NCI-H526 (cell line): ENCODE results near the gene OTX1.

Experiments
- DNase-seq, 2 experiments: peaks; one replicate each; lab custom pipeline; 2025; lab: John Stamatoyannopoulos, UW

OTX1 gene

DNA sequence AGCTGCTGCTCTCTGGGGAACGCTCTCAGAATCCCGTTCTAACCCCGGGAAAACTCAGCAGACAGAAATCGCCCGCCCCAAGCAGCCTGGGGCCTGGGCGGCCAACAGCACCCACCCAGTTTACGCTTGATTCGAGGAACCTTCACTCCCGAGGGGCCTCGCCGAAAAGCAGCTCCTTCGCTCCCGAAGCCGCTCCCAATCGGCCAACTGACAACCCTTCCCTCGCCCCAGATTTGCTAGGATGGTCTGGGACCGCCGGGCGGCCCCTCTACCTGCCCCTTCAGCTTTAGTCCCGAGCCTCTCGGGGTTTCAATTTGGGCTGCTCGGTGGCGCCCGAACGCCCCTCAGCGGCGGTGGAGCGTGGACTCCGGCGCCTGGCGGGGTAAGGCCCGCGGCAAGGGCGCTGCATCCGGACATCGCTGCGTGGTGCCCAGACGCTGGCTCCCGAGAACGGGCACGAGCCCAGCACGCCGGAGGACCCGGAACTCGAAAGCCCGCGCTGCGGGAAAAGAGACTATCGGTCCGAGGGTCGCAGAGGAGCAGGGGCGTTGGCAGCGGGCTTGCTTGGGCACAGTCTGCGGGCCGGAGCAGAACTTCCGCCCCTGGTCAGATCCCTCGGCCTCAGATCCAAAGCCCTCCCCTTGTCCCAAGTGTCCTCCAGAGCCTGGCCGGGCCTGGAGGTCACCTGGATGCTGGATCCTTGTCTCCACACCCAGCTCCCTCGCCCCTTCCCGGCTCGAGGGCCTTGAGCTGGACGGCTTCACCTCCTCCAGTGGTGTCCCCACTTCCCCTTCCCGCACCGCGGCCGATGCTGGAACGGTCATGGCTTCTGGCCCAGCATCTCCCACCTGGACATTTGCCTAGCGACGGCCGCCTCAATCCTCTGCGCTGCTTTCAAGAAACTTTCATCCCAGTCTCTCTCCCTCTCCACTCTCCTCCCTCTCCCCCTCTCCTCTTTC is 3.0 kb upstream of the OTX1 start:
- DNase-seq = peak; percentile 5 to 61

DNA sequence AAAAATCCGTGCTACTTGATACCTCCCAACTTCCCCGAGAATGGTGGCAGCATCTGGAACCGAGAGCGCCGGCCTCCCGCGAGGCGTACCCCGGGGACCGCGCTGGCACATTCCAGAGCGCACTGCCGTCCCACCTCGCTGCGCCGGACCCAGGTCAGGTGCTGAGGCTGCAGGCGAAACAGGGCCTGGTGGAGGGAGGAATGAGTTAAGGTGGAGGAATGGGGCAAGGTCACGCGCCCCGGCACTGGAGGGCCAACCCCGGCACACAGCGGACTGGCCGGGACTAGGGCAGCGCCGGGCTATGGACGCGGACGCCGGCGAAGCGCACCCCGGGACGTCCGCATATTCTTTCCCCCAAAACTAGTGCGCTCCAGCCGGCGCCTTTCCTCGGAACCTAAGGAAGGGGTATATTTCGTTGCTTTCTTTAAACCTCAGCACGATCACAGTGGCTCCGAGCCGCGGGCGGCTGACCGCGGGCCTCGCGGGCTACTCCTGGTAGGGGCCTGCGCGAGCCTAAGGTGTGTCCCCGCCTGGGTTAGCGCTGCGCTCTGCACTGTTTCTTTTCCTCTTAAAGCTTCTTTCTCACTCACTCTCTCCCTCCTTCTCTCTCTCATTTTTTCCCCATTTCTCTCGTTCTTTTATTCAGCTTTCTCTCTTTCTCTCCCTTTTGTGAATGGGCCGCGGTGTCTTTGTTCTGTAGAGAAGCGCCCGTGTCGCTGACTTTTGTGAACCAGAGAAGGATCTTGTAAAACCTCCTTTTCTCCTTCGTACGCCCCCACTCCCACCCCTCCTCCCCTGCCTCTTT is 2.1 kb upstream of the OTX1 start:
- DNase-seq = peak in 1 of 2 experiments; percentile 42

DNA sequence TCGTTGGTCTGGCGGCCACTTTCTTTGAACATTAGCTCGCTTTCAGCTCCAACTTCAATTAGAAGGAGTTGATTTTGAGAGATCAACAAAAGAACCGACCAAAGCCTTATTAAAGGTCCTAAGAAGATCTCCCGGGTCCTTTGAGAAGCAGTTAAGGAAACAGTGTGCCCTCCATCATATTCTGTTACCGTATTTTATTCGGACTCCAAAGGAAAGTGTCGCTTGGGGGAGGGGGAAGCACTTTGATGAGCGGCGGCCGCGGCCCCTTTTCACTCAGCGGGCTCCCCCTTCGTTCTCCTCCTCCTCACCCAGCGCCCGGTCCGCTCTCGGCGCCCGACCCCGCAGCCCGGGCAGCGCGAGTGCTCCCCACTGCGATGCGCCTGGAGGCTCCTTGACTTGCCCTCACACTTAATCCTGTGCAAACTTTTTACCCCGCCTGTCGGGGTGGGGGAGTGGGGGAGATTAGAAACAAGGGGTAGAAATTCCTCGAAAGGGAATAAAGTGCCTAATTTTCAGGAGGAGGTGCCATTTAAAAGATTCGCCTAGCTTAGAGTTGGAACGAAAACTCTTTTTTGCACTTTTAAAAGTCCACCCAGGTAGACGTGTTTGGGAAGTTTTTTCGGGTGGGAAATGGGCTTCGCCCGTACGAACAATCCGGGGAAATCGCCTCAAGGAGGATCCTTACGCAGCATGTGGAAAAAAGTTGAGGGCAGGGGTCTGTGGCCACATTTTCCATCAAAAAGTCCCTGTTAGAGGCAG is 1.2 kb upstream of the OTX1 start:
- peak in 1 of 2 experiments; percentile 39 for DNase-seq

DNA sequence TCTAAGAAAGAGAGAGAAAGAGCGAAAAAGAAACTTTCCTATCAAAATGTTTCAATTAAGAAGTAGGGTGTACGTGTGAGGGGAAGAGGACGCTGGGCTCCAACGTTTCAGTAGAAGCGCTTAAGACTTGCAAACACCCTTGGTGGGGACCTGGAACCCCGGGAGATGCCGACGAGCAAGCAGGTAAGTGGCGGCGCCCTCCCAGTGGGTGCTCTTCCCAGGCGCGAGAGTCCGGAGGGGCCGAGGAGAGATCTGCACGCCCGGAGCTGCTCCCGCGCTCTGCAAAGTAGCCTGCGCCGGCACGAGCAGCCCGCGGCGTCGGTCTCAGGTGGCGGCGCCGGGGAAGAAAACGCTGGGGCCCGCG is 678 bp upstream of the OTX1 start:
- peak in 1 of 2 experiments; percentile 96 for DNase-seq

DNA sequence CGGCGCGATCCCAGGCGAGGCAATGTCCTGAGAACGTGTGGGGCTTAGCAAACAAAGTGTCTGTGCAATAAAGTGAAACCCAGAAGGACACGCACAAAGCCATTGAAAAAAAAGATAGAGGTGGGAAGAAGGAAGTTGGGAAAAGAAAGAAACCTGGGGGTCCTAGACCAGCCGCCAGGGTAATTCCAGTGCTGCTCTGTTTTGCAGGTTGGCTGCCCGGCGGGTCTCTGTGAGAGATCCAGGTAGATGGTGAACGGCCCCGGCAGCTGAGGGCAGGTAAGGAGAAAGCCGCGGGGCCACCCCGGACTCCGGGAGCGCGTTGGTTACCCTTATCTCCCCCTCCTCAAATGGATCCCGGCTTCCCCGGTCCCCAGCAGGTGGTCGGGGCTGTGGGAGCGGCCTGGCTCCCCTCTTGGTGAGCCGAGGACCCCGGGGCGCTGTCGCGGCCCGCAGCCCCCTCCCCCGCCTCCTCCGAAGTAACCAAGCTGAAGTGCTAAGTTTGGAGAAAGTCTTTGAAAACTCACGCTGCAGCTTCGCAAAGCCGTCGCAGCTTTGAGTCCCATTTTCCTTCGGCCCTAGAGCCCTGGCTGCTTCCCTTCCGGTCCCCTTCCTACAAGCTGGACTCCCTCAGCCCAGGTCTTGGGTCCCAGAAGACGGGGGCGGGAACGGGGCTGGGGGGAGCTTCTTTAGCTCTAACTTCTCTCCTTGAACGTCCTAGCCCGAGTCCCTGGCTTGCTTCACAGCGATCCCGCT is 588 bp downstream of the OTX1 start:
- DNase-seq = peak in 1 of 2 experiments; percentile 69

DNA sequence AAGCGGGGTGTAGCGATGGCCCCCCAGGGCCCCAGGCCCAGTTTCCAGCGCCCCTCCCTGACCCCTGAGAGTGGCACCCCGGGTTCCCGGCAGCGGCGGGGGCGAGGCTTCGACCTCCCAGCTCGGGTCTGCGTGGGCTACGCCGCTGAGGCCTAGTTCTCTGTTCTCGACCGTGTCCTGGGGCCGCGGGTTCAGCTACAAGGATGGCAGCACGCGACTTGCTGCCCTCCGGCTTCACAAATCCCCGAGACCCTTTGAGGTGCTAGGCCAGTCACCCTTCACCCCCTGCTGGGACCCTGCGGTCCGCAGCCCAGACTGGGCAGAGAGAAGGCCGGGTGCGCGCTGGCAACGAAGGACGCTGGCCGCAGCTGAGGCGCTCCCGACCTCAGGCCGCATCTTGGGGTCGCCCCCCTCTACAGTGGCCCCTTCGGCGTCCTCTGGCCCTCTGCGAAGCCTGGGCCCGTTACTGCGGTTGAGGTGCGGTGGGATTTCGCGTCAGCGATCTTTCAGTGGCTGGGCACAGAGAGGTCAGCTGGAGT is 1.2 kb downstream of the OTX1 start:
- no peak for DNase-seq

DNA sequence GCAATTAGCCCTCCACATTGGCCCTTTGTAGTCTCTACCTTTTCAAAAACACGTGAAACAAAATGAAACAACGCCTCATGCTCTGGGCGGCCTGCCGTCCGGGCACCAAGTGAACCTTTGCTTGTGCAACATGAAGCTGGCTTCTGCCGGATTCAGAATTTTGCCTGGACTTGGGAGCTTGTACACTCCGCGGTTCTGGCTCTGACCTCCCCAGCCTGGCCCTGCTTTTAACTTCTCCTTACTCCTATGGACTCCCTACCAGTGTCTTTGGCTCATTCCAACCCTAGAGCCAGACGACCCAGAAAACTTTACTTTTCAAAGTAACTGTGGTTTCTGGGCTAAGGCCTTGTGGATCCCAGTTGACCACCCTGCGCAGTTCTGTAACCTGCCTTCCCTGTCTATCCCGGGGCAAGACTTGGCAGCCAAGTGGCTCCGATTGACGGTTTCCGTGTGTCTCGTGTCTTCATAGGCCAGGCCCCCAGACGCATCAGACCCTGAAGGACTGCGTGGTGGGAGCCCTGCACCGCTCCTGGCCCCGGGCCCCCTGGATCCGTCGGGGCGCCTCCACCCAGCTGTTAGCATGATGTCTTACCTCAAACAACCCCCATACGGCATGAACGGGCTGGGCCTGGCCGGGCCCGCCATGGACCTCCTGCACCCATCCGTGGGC is 1.9 kb downstream of the OTX1 start:
- no peak for DNase-seq

DNA sequence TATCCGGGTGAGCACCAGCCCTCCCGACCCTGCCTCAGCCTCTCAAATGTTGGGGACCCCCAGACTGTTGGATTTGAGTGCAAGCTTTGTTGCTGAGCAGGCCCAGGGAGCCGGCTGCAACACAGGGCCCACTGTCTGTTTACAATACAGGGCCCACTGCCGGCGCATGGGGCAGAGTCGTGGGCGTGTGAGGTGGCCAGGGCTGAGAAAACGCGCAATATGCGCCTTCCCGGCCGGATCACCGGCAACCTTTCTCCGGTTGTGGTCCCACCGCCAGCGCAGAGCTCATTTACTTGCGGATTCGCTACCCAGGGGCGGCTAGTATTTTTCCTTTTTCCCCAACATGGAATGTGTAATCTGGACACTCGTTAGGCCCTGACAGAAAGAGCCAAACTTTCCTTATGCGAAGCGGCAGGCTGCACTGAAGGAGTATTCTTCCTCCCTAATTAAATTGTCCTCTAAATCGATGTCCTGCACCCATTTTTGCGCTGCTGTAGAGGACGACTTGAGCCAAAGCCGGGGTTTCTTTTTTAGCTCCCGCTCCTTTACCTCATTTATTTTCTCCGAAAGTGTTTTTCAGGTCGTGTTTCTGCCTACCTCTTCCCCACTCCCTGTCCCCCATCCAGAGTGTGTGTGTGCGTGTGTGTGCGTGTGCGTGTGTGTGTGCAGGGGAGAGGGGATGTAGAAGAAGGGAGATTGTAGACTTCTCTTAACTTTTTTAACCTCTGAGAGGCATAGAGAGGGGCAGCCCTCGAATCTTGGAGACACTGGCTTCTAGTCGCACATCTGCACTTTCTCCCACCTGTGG is 2.7 kb downstream of the OTX1 start:
- DNase-seq = no peak

DNA sequence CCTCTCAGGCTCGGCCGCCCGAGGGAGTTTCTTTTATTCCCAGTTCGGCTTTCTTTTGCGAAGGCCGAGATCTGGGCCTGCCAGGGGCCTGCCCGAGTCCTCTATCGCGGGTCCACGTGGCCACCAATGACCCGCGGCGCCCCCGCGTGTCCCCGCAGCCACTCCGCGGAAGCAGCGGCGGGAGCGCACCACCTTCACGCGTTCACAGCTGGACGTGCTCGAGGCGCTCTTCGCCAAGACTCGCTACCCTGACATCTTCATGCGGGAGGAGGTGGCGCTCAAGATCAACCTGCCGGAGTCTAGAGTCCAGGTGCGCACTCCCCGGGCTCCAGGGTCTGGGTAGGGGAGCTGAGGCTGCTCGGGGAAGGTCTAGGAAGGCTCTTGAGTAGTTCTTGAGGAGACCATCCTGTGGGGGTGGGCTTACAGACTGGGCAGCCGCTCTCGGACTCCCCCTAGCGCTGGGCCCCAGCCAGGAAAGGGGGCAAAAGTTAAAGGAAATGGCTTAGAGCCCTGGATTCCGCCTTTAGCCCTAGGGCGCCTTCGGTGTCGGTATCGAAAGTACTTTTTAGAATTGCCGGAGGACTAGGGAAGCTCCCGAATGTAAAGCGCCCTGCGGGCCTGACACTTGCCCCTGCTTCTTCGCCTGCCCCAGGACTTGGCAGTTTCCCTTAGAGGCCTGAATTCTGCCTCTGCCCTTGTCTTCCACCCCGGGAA is 3.4 kb downstream of the OTX1 start:
- no peak for DNase-seq

DNA sequence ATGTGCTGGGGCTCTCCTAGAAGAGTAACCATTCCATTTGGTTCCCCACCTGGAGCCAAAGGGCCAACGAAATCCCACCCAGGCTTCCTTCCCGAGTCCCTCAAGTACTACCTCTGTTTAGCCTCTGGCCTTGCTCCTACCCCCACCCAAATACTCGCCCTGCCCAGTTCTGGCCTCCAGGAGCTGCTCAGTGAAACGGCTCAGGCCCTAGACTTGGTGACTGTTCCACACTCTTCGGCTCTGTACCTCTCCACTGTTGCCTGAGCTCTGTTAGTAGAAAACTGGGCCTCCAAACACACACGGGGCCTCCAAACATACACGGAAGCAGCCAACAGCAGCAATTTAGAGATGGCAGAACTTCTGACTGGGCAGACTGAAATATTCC is 4.2 kb downstream of the OTX1 start:
- no peak for DNase-seq

DNA sequence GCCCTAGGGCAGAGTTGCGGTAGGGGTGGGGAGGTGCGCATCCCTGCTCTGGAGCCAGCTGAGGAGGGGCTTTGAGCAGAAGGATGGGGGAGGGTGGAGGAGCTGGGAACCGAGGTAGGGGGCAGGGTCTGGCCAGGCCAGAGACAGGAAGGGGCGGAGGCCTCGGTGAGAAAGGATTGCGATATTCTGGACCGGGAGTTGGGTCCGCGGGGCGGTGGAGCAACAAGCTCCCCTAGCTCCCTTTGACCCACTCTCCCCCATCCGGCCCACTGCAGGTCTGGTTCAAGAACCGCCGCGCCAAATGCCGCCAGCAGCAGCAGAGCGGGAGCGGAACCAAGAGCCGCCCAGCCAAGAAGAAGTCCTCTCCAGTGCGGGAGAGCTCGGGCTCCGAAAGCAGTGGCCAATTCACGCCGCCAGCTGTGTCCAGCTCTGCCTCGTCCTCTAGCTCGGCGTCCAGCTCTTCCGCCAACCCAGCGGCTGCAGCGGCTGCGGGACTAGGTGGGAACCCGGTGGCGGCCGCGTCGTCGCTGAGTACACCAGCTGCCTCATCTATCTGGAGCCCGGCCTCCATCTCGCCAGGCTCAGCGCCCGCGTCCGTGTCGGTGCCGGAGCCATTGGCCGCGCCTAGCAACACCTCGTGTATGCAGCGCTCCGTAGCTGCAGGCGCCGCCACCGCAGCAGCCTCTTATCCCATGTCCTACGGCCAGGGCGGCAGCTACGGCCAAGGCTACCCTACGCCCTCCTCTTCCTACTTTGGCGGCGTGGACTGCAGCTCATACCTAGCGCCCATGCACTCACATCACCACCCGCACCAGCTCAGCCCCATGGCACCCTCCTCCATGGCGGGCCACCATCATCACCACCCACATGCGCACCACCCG is 4.8 kb downstream of the OTX1 start:
- no peak for DNase-seq

DNA sequence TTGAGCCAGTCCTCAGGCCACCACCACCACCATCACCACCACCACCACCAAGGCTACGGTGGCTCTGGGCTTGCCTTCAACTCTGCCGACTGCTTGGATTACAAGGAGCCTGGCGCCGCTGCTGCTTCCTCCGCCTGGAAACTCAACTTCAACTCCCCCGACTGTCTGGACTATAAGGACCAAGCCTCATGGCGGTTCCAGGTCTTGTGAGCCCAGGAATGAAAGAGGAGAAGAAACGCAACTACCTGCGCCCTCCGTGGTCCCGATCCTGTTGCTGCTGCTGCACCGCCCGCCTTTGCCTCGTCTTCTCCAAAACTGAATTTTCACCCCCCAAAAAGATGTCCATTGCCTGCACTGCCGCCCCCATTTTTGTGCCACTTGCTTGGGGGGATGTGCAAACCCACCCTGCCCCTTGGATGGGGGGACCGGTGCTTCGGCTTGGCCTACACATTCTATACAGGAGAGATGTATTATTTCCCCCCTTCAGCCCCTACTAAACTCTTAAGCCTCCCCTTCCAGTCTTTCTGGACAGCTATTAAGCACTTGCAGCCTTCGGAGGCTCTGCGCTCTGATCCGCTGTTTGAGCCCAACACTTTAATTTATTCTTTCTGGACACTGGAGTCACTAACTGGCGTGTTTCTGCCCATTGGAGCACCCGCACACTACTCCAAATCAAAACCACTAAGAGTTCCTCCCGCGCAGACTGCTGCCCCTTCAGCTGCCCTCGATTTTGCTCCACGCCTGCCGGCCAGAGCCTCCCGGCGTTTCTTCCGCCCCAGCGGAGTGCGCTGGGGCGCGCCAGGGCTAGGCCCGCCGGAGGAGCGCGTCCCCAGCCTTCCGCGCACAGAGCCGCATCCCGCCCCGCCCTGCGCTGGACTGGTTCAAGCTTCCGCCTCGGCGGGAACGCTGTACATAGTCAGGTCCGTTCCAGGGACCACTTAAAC is 5.7 kb downstream of the OTX1 start:
- DNase-seq = no peak

DNA sequence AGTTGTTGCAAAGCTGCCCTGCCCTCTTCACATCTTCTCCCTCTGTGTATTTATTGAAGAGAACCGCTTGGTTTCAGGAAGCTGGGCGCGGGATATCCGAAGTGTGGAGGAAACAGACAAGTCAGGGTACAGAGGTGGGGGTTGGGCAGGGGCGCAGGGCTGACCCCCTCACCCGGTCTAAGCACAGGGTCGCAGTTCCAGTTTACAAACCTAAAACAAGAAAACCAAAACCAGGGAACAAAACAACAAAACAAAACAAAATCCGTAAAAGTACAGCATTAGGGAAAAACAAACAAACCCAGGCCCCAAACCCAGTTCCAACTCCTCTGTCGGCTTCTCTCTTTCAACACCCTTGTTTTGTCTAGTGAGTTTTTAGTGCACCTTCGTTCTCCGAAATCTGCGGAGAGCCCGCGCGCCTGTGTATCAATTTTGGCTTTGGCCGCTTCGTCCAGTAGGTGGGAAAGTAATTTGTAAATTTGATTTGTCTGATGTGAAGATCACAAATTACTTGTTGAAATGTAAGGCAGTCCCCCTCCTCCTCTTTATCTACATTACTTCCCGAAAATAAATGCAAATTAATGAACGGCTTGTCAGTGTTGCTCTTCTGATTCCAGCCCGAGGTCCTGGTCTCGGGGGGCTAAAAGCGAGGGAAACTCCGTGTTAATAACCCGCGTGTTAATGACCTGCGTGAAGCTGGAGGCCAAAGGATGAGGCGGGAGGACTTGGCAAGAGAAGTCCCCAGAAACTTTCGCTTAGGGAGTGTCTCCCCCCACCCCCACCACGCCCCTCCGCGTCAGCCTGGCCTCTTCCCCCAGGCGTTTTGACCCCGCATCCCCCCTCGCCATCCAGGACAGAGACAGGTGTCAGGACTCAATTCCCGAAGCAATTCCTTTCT is 6.9 kb downstream of the OTX1 start:
- DNase-seq = no peak

DNA sequence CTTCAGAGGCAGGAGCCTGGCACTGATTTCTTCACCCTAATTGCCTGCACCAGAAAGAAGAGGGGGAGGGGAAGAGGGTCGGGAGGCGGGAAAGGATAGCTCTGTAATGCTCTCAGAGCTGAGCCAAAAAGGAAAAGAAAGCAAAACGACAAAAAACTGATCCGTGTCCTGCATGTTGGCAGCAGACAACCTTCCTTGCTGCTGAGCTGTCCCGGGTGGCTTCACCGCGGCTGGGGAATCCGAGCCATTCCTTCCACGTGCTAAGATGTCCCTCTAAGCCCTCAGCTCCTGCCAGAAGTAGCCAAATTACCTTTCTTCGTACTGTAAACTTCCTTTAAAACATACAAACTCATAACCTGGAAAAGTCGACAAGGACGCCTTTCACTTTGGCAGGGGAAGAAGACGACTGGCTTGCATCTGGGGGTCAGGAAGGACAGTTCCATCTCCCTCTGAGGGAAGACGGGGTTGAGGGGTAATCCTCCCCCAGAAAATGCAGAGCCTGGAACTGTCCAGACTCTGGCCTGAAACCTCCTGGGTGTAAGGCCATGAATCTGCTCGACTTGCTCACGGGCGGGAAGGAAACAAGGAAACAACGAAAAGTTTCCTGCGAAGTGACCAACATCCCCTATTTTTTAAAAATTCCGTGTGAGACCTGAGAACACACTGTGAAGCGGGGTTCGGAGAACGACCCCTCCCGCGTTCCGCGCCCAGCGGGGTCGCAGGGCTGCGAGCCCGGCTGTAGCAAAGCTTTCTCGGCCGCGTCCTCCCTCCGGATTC is 7.7 kb downstream of the OTX1 start:
- no peak for DNase-seq
